Measurements from ENCODE around the gene SLC12A6.

- TF ChIP-seq SP1 (IDR thresholded peaks at IDR 0.05) = no peak
- TF ChIP-seq FOXK2 (IDR thresholded peaks at IDR 0.05) = no peak
- TF ChIP-seq SUZ12 (IDR thresholded peaks at IDR 0.05) = no peak
- no peak for TF ChIP-seq TARDBP (IDR thresholded peaks at IDR 0.05)
- no peak for TF ChIP-seq LEF1 (IDR thresholded peaks at IDR 0.05; ENCODE audit: borderline replicate concordance)
- TF ChIP-seq NFRKB (IDR thresholded peaks at IDR 0.05) = no peak
- no peak for TF ChIP-seq BHLHE40 (IDR thresholded peaks at IDR 0.05; ENCODE audit: borderline replicate concordance)
- no peak for TF ChIP-seq HDGF (IDR thresholded peaks at IDR 0.05; ENCODE audit: borderline replicate concordance)
These were observed 104.0 kb downstream of the SLC12A6 start for GRCh38 chr15:34233614-34234013.
